H9 (cell line): ENCODE data around the gene DCDC2. TPM values are rescaled to one million over a fixed set of nuclear protein-coding genes. Genes with fewer than 3 reads are reported as not detected.

ENCODE experiments used
- DNase-seq: peaks from one replicate; pipeline ENCODE4 v3.0.0-alpha.2; 2017
- H2AFZ ChIP-seq: one replicate; pipeline ENCODE4 v1.6.1; 2013; ENCODE audit warnings: mild to moderate bottlenecking, low read length, control low read depth, moderate library complexity
- H2AK5ac ChIP-seq: 2 replicates; pipeline ENCODE4 v1.6.1; 2013; ENCODE audit warnings: low read length, control low read depth, mixed read lengths; ENCODE audit not compliant: insufficient read length
- H2BK120ac ChIP-seq: one replicate; pipeline ENCODE4 v1.6.1; 2013; ENCODE audit warnings: low read depth, mild to moderate bottlenecking, low read length, control low read depth, inconsistent platforms; ENCODE audit not compliant: poor library complexity, severe bottlenecking
- H2BK12ac ChIP-seq: 2 replicates; pipeline ENCODE4 v1.6.1; 2013; ENCODE audit warnings: low read length, control low read depth, mixed read lengths, low read depth; ENCODE audit not compliant: insufficient read length
- H2BK15ac ChIP-seq: 2 replicates; pipeline ENCODE4 v1.6.1; 2013; ENCODE audit warnings: low read depth, low read length, control low read depth
- H2BK20ac ChIP-seq: one replicate; pipeline ENCODE4 v1.6.1; 2013; ENCODE audit warnings: low read depth, mild to moderate bottlenecking, low read length, control low read depth, inconsistent platforms; ENCODE audit not compliant: poor library complexity, severe bottlenecking
- H2BK5ac ChIP-seq: 2 replicates; pipeline ENCODE4 v1.6.1; 2013; ENCODE audit warnings: low read length, control low read depth, mixed read lengths; ENCODE audit not compliant: insufficient read length
- H3K14ac ChIP-seq: 2 replicates; pipeline ENCODE4 v1.6.1; 2013; ENCODE audit warnings: low read length, control low read depth; ENCODE audit not compliant: insufficient read depth
- H3K18ac ChIP-seq: 2 replicates; pipeline ENCODE4 v1.6.1; 2013; ENCODE audit warnings: low read depth, mild to moderate bottlenecking, mixed read lengths, low read length, control low read depth; ENCODE audit not compliant: insufficient read length
- H3K23ac ChIP-seq: 2 replicates; pipeline ENCODE4 v1.6.1; 2013; ENCODE audit warnings: low read length, control low read depth, mixed read lengths, low read depth; ENCODE audit not compliant: insufficient read length
- H3K23me2 ChIP-seq: 2 replicates; pipeline ENCODE4 v1.6.1; 2013; ENCODE audit warnings: low read depth, mild to moderate bottlenecking, mixed read lengths, low read length, control low read depth; ENCODE audit not compliant: insufficient read length, poor library complexity, severe bottlenecking
- H3K27ac ChIP-seq: 2 replicates; pipeline ENCODE4 v1.5.1; 2013; ENCODE audit warnings: low read length, control low read depth, mixed read lengths, low read depth; ENCODE audit not compliant: insufficient read length
- H3K27me3 ChIP-seq: 2 replicates; pipeline ENCODE4 v1.6.1; 2013; ENCODE audit warnings: low read length, control low read depth, inconsistent platforms; ENCODE audit not compliant: insufficient read depth
- H3K4ac ChIP-seq: 2 replicates; pipeline ENCODE4 v1.6.1; 2013; ENCODE audit warnings: low read depth, mild to moderate bottlenecking, control low read depth, inconsistent platforms, low read length, moderate library complexity
- H3K4me1 ChIP-seq: 2 replicates; pipeline ENCODE4 v1.6.1; 2013; ENCODE audit warnings: low read length, control low read depth, inconsistent platforms; ENCODE audit not compliant: insufficient read depth
- H3K4me2 ChIP-seq: 2 replicates; pipeline ENCODE4 v1.6.1; 2013; ENCODE audit warnings: low read length, control low read depth, mixed read lengths; ENCODE audit not compliant: insufficient read length, insufficient read depth
- H3K56ac ChIP-seq: 2 replicates; pipeline ENCODE4 v1.6.1; 2013; ENCODE audit warnings: low read depth, mild to moderate bottlenecking, mixed read lengths, low read length, control low read depth; ENCODE audit not compliant: insufficient read length
- H3K79me1 ChIP-seq: 2 replicates; pipeline ENCODE4 v1.6.1; 2013; ENCODE audit warnings: low read depth, mild to moderate bottlenecking, moderate library complexity, low read length, control low read depth, inconsistent platforms; ENCODE audit not compliant: insufficient read depth, poor library complexity, severe bottlenecking
- H3K79me2 ChIP-seq: 2 replicates; pipeline ENCODE4 v1.6.1; 2013; ENCODE audit warnings: low read length, control low read depth, inconsistent platforms; ENCODE audit not compliant: insufficient read depth
- H3K9ac ChIP-seq: 2 replicates; pipeline ENCODE4 v1.6.1; 2013; ENCODE audit warnings: low read length, control low read depth, mixed read lengths; ENCODE audit not compliant: insufficient read length; ENCODE audit errors: extremely low read depth
- H3K9me3 ChIP-seq: one replicate; pipeline ENCODE4 v1.6.1; 2013; ENCODE audit warnings: low read depth, low read length, inconsistent platforms; ENCODE audit not compliant: control insufficient read depth
- H3T11ph ChIP-seq: one replicate; pipeline ENCODE4 v1.6.1; 2013; ENCODE audit warnings: mild to moderate bottlenecking, low read length, control low read depth, inconsistent platforms
- H4K20me1 ChIP-seq: one replicate; pipeline ENCODE4 v1.6.1; 2013; ENCODE audit not compliant: control insufficient read depth, insufficient read length, insufficient read depth
- H4K5ac ChIP-seq: 2 replicates; pipeline ENCODE4 v1.6.1; 2013; ENCODE audit warnings: low read depth, mild to moderate bottlenecking, mixed read lengths, low read length, control low read depth; ENCODE audit not compliant: insufficient read length
- H4K8ac ChIP-seq: replicated peaks from 2 replicates; pipeline ENCODE4 v1.6.1; 2013; ENCODE audit warnings: low read length, control low read depth, mixed read lengths, low read depth; ENCODE audit not compliant: insufficient read length
- H4K91ac ChIP-seq: 2 replicates; pipeline ENCODE4 v1.6.1; 2013; ENCODE audit warnings: low read depth, mild to moderate bottlenecking, moderate library complexity, mixed read lengths, low read length, control low read depth; ENCODE audit not compliant: insufficient read length
- H3K27ac Mint-ChIP-seq, 3 experiments: 2 replicates in 2 of 3; 3 replicates in 1 of 3; pipeline ENCODE4 v1.8.0; 2020 to 2021; ENCODE audit warnings: mixed read lengths in 3 of 3, mild to moderate bottlenecking in 1 of 3, moderate library complexity in 1 of 3
- H3K27me3 Mint-ChIP-seq: 2 replicates; pipeline ENCODE4 v1.8.0; 2021; ENCODE audit warnings: low read depth, mild to moderate bottlenecking, moderate library complexity, mixed read lengths
- H3K36me3 Mint-ChIP-seq, 3 experiments: 2 replicates in 2 of 3; 3 replicates in 1 of 3; pipeline ENCODE4 v1.8.0; 2020 to 2021; ENCODE audit warnings: low read depth in 3 of 3, mixed read lengths in 3 of 3; ENCODE audit not compliant: insufficient read depth in 1 of 3
- H3K4me1 Mint-ChIP-seq, 2 experiments: 2 replicates each; pipeline ENCODE4 v1.8.0; 2020; ENCODE audit warnings: mixed read lengths in 2 of 2
- H3K4me3 Mint-ChIP-seq, 2 experiments: 2 replicates in 1 of 2; 3 replicates in 1 of 2; pipeline ENCODE4 v1.8.0; 2020 to 2021; ENCODE audit warnings: mild to moderate bottlenecking in 2 of 2, mixed read lengths in 2 of 2, moderate library complexity in 1 of 2
- H3K9me3 Mint-ChIP-seq, 2 experiments: 2 replicates in 1 of 2; 3 replicates in 1 of 2; pipeline ENCODE4 v1.8.0; 2020; ENCODE audit warnings: mild to moderate bottlenecking in 2 of 2, mixed read lengths in 2 of 2, moderate library complexity in 1 of 2
- CTCF ChIP-seq: fragments of 200-600 bp; sonication (generic); conservative IDR thresholded peaks from 3 replicates; pipeline ENCODE4 v1.8.0; 2021; ENCODE audit warnings: antibody characterized with exemption, mild to moderate bottlenecking
- WGBS: extraction: QIAGEN DNeasy Blood & Tissue Kit; methylation state at CpG from one replicate; pipeline ENCODE4 v1.1.7; 2013; ENCODE audit warnings: missing lambda C conversion rate, low lambda C conversion rate, mixed read lengths; ENCODE audit not compliant: insufficient read length; ENCODE audit errors: extremely low coverage; 5-methylcytosine and 5-hydroxymethylcytosine counted together
- long read RNA-seq: library from polyadenylated mRNA; unstranded; transcript quantifications from one replicate; pipeline ENCODE4 v2.0.0, GENCODE V29; 2020
- total RNA-seq: library from RNA; stranded (reverse); gene quantifications from 2 replicates; pipeline ENCODE4 v1.2.1, GENCODE V29; 2021

Gene DCDC2
- 0.57 and 0.59 TPM in 2 replicates for total RNA-seq
- long read RNA-seq, partial matches to known transcripts = 2 of 3 reads
- long read RNA-seq, other reads (novel, unspliced or antisense) = 1 of 3 reads

- Histone ChIP-seq H2BK15ac (no peak within 1 kb of the TSS), H3K18ac (no peak within 1 kb of the TSS), H3K27ac (no peak within 1 kb of the TSS), H2BK12ac (no peak within 1 kb of the TSS), H3K14ac (no peak within 1 kb of the TSS), H3K4ac (no peak within 1 kb of the TSS), H3K56ac (no peak within 1 kb of the TSS), H4K8ac (no peak within 1 kb of the TSS), H3K27me3 (peaks cover 4% of the 10 kb centered on the region; the same call in 1 of the 2 replicates), H4K20me1 (no peaks in the 10 kb centered on the region), H2AFZ (no peak within 1 kb of the TSS), H3K4me1 (no peaks in the 10 kb centered on the region), H3K23me2 (peaks cover 13% of the 10 kb centered on the region), H2BK20ac (no peak within 1 kb of the TSS), H3K9me3 (no peaks in the 10 kb centered on the region), H4K5ac (no peak within 1 kb of the TSS), H3K79me2 (no peaks in the 10 kb centered on the region), H2BK5ac (no peak within 1 kb of the TSS), H2BK120ac (no peak within 1 kb of the TSS), H3K9ac (no peak within 1 kb of the TSS), H3K23ac (no peak within 1 kb of the TSS), H3K4me2 (peak within 1 kb of the TSS; percentile 23), H3T11ph (no peak within 1 kb of the TSS), H2AK5ac (no peak within 1 kb of the TSS), H3K79me1 (no peaks in the 10 kb centered on the region), H4K91ac (no peak within 1 kb of the TSS)
- no peak for TF ChIP-seq CTCF
- no CpG with 5 or more reads among the region's 61 CpGs for WGBS
- Mint-ChIP-seq H3K36me3 (peaks cover 0 to 1% (median 0%) of the 10 kb centered on the region in 3 experiments; a peak in 2 of 7 replicates), H3K27ac (no peak within 1 kb of the TSS), H3K4me1 (peaks cover 5 to 9% of the 10 kb centered on the region in 2 experiments; a peak in 2 of 4 replicates), H3K9me3 (peaks cover 0 to 2% of the 10 kb centered on the region in 2 experiments; a peak in 1 of 5 replicates), H3K27me3 (peaks cover 20% of the 10 kb centered on the region), H3K4me3 (peak within 1 kb of the TSS; percentile 67 to 69)
- peak; percentile 40 for DNase-seq
These were observed at the start of gene DCDC2 for GRCh38 chr6:24357336-24358218. TSS of gene DCDC2 (minus strand) at chr6:24358059. CDS start at chr6:24357750, 309 bp downstream.
